ENCODE results near the gene SLC4A3. TPM values are rescaled to one million over a fixed set of nuclear protein-coding genes. Genes with fewer than 3 reads are reported as not detected.
"Not testable (repeated sequence)": the region's sequence is repeated elsewhere in the genome, so short reads cannot be mapped to it uniquely, and the experiment has no call there.

The SLC4A3 gene
- polyA plus RNA-seq, 5 donors = 7.1 to 14.0 (median 10.3) TPM

DNA sequence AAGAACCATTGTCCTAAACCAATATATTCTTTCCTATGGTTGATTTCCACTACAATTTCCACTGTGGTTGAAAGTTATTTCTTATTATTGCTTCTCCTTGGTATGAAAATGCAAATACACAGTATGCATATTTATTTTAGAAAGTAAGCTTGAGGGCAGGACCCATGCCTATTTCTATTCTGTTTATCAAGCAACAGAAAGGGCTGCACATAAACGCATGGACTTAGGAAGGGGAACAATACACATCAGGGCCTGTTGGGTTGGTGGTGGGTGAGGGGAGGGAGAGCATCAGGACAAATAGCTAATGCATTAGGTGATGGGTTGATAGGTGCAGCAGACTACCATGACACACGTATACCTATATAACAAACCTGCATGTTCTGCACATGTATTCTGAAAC lies 20.7 kb downstream of the SLC4A3 start:
- DNase-seq = no peak

DNA sequence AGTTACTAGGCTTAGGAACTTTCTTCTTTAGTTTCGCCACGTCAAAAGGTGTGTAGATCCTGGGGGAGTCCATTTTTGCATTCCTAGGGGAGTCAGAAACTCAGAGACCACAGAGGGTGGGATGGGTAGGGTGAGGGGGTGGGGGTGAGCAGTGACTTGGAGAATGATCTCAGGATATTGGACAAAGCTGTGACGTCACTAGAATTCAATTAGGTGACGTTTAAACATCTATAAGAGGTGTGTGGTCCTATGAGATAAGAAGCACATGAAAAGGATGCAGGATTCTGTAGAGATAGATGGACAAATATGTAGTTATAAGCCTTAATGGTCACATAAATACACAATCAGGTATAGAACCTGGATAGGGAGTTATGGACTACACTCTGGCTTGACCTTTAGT lies 21.5 kb downstream of the SLC4A3 start:
- no peak for DNase-seq

DNA sequence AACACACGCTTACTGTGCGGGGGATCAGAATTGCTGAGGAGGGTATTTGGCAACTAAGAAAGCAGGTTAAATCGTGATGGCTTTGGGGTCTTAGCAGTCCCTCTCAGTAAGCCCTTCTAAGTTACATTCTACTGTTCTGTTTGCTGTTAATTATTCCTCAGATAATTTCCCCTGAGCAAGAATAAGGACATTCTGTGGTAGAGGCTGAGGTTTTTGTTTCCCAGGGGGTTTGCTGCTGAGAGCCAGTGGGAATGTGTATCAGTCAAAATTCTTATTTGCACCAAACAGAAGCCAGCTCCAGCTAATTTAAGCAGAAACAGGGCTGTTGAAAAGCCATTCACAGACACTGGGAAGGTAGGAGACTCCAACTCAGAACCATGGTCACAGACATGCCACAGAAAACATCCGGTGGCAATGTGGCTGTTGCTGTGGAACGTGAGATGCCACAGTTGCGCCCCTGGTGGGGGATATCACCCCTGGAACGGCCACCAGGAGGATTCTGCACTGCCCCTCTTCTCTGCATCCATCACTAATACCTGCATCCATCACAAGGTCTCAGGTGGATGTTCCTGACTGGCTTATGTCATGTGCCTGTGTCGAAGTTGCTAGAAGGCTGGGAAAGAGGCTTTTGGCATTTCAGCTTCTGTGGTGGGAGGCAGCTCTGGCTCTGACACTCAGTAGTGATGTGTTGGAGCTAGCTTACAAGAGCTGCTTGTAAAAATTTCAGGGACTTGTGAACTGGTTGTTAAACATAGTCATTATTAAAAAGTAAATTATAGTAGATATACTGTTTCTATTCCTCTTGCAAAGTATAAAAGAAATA lies 23.2 kb downstream of the SLC4A3 start:
- DNase-seq = no peak

DNA sequence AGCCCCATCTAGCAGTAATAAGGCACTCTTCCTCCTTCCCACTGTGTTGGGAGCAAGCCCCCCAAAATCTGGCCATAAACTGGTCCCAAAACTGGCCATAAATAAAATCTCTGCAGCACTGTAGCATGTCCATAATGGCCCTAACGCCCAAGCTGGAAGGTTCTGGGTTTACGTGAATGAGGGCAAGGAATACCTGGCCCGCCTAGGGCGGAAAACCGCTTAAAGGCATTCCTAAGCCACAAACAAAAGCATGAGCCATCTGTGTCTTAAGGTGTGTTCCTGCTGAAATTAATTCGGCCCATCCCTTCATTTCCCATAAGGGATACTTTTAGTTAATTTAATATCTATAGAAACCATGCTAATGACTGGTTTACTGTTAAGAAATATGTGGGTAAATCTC lies 24.2 kb downstream of the SLC4A3 start:
- not testable (repeated sequence) for DNase-seq

DNA sequence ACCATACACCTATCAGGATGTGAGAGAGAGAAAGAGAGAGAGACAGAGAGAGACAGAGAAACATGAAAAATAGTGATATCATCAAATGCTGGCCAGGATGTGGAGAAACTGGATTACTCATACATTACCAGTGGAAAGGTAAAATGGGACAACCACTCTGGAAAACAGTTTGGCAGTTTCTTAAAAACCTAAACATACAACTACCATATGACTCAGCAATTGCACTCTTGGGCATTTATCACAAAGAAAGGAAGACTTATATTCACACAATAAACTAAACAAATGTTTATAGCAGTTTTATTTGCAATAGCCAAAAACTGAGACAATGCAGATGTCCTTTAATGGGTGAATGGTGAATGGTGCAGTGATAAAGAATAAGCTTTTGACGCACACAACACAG lies 29.1 kb downstream of the SLC4A3 start:
- no peak for DNase-seq

DNA sequence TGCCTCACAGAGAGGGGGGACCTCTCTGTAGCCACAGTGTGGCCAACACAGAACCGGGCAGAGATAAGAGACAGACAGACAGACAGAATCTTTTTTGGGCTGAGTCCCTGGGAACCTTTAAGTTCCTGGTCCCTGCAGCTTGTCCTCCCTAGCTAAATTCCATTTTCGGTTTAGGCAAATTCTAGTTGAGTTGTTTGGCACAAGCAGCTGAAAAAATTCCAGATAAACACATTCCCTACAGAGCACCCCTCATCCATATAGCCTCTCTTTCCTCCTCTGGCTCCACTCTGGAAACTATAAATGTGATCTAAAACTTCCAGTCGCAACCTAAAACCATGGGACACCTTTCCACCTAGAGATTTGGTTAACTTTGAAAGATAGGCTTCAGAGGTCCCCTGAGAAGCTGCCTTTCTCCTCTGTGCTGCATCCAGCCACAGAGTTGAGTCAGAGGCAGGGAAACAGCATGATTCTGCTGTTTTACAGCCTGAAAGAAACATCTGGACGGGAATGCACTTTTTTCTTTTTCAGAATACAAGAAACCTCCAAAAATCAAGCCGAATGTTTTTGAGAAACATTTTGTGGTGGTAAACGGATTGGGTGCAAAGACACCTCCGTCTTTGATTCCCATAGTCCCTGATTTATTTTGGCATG lies 30.9 kb downstream of the SLC4A3 start:
- DNase-seq = no peak

DNA sequence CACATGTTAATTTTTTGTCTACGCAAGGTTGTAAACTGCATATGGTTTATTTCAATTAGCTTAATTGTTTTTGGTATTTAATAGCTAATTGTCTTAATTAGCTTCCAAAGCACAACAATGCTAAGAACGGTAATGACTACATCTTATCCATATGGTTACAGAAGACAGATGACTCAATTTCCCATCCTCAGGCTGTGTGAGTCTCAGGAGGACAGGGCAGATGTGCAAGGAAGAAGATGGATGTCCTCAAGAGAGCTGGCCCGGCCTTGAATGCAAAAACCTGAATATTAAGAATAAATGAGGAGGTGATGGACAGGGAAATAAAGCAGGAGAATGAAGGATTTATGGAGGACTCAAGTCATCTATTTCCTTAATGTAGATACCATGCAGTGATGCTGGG lies 31.4 kb downstream of the SLC4A3 start:
- no peak for DNase-seq

DNA sequence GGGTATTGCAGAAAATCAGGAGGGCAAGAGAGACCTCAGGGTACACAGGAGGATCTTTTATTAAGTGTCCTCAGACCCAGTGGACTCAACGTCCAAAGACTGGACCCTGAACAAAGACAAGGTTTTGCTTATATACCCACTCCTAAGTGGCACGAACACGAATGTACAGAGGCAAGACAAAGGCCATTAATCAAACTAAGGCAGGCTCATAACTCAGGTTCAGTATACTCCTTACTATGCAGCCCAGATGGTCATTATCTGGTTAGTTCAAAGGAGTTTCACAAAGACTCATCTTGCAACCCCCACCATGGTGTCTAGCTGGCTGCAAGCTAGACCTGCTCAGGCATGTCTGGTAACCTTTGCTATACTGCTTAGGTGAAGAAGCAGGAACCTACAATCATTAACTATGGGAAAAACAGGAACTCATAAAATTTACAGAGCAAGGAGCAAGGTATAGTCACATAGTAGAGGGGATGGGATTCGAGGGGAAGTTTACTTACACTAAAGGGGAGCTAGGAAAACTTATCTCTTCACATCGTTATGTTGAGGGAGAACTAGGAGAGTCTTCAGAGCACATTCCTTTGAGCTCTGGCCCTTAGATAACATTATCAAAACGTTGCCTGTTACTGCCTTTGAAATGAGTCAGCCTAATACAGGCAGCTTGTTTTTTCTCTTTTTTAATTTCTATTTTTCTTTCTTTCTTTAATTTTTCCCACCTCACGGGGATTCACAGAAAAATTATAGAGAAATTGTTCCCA lies 33.9 kb downstream of the SLC4A3 start:
- DNase-seq = no peak

DNA sequence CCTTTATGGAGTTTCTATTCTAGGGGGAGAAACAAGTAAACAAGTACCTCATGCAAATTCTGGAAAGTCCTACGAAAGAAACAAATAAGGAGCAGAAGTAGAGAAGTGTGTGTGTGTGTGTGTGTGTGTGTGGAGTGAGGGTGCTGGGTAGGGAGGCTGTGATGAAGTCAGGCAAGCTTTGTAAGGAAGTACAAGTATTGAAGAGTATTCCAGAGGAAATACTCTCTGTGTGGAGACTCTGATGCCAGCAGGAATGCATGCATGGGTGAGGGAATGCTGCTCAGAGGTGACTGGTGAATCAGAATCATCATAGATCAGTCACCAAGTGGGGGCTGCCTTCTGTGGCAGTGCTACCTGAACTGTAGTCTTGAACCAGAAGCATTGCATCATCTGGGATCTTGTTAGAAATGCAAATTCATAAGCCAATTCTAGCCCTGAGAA lies 34.5 kb downstream of the SLC4A3 start:
- no peak for DNase-seq

DNA sequence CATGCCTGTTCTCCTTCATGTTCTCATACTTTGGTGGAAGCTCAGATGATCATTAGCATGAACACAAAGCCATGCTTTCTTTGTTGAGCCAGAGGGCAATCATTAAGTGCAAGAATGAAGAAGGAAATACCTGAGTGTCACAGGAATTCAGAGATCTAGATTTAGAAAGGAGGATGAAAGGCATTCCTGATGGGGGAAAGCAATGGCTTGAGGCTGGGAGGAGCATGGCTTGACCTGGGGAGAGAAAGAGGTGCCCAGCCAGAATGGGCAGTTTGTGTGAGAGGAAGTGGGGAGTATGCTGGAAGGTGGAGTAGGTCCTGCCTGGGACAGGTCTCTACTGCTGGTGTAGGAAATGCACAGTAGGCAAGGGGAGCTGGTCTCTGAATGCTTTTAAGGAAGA lies 35.1 kb downstream of the SLC4A3 start:
- no peak for DNase-seq

DNA sequence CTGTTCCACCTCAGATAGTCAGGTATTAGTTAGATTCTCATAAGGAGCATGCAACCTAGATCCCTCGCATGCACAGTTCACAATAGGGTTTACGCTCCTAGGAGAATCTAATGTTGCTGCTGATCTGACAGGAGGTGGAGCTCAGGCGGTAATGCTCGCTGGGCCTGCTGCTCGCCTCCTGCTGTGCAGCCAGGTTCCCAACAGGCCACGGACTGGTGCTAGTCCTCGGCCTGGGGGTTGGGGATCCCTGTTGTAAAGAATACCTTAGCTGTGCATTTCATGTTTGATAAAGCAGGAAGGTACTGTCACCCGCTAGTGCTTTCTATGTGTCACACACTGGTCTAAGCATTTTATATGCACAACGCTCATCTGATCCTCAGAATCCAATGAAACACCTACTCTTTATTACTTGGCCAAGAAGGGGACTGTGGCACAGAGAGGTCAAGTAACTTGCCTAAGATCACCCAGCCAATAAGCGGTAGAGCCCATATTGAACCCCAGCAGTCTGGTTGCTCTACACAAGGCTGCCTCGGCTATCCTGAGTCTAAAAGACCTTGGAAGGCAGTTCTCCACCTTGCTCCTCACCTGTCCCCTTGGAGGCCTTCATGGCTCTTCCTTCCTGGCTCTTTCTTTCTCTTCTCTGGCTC lies 35.8 kb downstream of the SLC4A3 start:
- no peak for DNase-seq

DNA sequence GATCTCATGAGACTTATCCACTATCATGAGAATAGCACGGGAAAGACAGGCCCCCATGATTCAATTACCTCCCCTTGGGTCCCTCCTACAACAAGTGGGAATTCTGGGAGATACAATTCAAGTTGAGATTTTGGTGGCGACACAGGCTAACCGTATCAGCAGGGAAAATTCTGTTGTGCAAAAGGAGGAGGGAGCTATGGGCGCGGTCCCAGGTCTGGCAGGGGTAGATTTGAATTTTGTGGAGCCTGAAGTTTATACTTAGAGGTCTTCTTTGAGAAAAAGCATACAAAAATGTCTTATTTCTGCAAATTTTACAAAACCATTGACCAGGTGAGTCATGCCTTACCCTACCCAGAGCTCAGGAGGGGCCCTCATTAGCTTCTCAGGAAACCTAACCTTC lies 36.6 kb downstream of the SLC4A3 start:
- no peak for DNase-seq

DNA sequence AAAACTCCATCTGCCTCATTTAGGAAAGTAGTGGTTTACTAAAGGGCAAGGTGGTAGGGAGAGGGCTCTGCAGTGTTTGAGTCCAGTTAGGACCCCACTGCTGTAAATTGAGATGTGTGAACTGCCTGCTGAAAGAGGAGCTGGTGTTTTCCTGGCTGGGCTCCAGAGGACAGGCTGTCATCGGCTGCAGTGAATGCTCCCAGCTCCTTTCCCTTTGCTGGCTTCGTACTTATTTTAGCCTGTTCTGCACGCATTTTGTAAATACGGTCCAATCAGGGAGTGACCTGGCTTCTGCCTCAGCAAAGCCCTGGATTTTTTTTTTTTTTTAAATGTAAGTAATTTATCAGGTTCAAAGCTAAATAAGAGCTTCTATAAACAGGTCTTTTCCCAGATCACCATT lies 37.5 kb downstream of the SLC4A3 start:
- DNase-seq = peak in 1 of 2 donors; percentile 47

DNA sequence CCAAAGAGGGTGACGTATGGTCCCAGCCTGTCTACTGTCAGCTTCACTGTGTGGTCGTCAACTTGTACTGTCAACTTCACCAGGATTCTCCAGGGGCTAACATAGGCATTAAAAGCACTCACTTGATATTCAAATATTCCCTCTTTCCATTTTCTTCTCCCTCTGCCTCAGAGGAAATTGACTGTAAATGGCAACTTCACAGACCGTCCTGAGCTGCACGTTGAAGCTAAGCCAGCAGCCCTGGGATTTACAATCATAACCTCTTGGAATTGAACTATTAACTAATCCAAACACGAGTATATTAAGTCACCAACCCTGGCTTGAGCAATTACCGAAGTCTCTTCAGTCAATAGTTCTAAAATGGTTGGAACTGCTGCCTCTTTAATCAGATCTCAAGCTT lies 38.5 kb downstream of the SLC4A3 start:
- no peak for DNase-seq

DNA sequence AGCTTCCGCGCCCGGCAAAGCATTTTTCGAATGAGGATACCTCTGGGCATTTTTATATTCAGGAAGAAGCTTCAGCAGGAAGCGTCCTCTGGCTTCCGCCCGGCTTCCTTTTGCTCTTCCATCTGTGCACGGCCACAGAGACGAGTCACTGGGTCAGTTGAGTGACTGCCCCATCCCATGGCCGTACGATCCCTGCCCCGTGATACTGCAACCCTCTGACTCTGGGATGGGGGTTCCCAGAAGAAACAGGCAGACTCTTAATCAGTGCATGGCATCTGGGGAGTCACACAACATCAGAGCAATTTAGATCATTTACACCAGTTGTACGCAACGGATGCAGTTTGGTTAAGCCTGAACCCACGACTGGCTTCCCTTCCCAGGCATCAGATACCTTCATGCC lies 40.9 kb downstream of the SLC4A3 start:
- no peak for DNase-seq

DNA sequence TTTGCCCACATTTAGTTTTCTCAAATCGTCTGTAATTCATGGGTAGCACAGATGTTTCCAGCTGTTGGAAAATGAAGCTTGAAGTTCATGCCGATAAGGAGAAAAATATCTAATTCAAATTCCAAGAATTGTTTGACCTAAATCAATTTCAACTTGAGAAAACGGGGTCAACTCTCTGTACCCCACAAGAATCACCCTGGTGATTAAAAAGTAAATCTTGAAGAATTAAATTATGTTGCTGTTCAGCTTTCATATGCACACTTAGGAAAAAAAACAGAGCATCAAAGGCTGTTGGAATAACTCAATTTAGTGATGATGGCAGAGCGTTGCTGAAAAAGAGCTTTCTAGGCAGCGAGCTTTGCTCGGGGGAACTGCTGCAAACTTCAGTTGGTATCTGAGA lies 43.0 kb downstream of the SLC4A3 start:
- DNase-seq = peak; percentile 39 to 51

DNA sequence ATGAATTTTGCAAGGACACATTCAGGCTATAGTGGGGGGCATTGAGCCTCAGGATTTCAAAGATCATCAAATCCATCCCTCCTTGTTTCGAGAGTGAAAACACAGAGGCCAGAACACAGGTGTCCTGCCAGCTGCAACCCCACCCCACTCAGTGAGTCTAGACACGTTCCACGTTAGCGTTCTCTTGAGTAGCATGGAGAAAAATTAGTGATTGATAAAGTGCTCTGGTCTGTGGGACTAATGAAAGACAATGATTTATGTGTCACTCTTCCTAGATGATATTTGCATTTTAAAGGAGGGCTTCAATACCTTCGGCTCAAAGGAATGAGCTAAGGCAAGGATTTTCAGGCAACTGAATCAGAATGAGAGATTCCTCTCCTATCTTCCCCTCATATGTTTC lies 43.8 kb downstream of the SLC4A3 start:
- DNase-seq = no peak

DNA sequence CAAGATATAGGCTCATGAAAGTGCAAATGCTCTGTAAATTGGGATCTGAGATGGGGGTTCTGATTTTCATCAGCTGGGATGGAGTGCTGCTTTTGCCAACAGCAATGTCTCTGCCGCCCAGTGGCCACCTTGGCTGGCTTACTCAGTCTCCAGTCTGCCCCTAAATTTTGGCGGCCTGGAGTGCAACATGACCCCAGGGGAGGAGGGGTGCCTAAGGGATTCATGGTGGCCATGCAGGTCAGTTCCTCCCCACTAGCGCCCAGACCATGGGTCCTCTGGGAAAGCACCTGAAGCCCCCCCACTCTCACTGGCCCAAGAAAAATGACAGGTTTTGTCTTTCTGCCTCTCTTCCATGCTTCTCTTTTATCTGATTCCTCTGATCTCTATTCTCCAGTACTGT lies 45.0 kb downstream of the SLC4A3 start:
- DNase-seq = no peak

DNA sequence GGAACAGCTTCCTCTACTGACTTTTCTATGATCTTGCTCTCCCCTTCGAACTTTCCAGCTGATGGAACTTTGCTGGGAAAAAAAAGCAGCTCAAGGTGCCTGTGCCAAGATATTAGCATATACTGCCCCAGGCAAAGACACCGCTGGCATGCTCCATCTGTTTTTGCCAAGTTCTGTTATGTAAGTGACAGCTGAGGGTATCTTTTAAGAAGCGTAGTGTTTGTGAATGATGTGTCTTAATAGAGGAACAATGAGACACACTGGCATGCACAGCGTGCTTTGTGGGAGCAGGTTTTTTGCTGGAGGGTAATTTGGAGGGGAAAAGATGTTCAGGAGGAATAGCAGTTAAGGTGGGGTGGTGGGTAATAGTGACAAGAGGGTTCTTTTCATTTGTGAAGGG lies 47.8 kb downstream of the SLC4A3 start:
- DNase-seq = no peak

DNA sequence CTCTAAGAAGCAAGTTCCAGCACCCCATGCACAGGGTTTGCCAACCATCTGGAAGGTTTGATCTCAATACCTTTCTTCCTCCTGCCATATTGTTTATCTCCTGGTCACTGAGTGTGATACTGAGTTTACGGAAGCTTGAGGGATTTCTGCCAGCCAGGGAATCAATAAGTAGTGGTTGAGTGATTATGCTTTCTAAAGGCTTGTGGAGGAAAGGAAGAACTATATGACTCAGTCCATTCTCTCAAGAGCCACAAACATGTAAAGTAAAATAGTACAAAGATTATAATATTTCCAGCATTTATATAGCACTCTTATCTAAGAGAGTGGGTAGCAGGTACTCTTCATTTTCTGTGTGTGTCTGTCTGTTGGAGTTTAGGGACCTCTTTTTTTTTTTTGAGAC lies 49.2 kb downstream of the SLC4A3 start:
- DNase-seq = no peak

DNA sequence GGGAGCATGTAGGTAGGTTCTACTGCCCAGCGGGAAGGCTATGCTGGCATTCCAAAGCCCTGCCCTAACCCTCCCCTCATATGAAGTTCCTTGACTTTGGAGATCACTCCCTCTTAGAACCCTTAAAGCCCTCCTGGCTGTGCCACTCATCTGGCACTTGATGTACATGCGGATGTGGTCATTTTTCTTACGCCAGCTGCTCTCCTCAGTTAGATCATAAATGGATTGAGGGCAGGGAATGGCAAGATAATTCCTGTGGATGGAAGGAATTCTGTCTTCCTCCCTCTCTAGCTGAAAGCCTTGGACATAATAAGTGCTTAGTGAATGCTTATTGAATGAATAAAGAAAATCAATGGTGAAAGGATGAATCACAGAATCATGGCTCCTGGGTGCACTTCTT lies 51.6 kb downstream of the SLC4A3 start:
- DNase-seq = no peak

DNA sequence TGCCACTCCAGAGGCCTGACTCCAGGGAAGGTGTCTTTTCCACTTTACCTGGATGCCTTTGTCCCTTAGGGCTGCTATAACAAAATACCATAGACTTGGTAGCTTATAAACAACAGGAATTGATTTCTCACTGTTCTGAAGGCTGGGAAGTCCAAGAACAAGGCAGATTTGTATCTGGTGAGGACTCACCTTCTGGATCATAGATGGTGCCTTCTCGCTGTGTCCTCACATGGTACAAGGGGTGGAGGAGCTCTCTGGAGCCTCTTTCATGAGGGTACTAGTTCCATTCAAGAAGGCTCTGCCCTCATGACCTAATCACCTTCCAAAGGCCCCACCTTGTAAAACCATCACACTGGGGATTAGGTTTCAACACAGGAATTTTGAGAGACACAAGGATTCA lies 52.1 kb downstream of the SLC4A3 start:
- DNase-seq = no peak

Measured in right lung (tissue), 5 donors.